ENCODE data around the gene PKN2.

DNA sequence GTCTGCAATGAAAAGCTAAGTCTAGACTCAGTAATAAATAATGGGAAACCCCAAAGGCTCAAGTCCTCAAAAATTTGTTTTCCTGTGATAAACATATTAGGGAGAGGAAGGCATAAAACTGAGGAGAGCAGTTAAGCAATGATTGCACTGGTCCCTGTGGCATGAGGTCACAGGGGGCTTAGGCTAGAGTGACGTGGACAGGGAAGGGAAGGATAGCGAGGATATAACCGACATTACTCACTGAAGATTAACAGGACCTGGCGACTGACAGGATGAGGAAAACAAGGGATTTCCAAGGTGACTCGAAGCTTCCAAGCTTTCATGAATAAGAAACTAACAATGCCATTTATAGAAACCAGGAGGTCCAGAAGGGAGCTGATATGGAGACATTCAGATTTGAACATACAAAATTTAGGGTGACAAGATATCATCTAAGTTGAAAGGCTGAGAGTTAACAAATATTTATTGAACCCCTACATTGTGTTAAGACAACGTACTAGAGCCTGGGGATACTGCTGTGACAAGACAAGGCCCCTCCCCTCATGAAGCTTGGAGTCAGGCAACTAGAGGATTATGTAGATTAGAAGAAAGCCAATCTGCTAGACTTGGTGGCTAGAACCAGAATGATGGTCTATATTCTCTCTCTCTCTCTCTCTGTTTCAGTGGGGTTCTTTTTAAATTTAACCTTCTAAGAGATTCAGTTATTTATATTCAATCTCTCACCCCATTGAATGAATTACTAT lies 33.2 kb upstream of the PKN2 start:
- TF ChIP-seq CTCF (IDR thresholded peaks at IDR 0.05) (no peak), POLR2AphosphoS5 (IDR thresholded peaks at IDR 0.05) (no peak)

Measured in breast epithelium (tissue), 3 donors.